Keratinocyte (primary cell): ENCODE measurements around the gene ACTR3C. TPM values are rescaled to one million over a fixed set of nuclear protein-coding genes. Genes with fewer than 3 reads are reported as not detected.

Experiments
- DNase-seq: peaks from one replicate; pipeline ENCODE4 v3.0.0-alpha.2; 2011; ENCODE audit warnings: low read depth, missing footprints, low spot score
- FAIRE-seq: peaks from 2 replicates; lab custom pipeline; 2011; peaks lifted over from hg19 to GRCh38; lab: Jason Lieb, UNC
- H2AFZ ChIP-seq: 2 replicates; pipeline ENCODE4 v1.6.0; 2012; ENCODE audit warnings: low read length, control low read depth, inconsistent platforms; ENCODE audit not compliant: control insufficient read depth
- H3K27ac ChIP-seq: 2 replicates; pipeline ENCODE4 v1.5.1; 2011; ENCODE audit warnings: low read length; ENCODE audit not compliant: control insufficient read depth, insufficient read depth
- H3K27me3 ChIP-seq: 3 replicates; pipeline ENCODE4 v1.6.0; 2011; ENCODE audit warnings: low read length; ENCODE audit not compliant: control insufficient read depth, insufficient read depth; ENCODE audit errors: extremely low read depth
- H3K36me3 ChIP-seq, 2 experiments: 2 replicates in 1 of 2; 3 replicates in 1 of 2; pipeline ENCODE4 v1.5.1; 2011; ENCODE audit warnings: low read length in 2 of 2, mild to moderate bottlenecking in 1 of 2; ENCODE audit not compliant: control insufficient read depth in 2 of 2, insufficient read depth in 2 of 2; ENCODE audit errors: extremely low read depth in 1 of 2
- H3K4me1 ChIP-seq: 3 replicates; pipeline ENCODE4 v1.5.1; 2011; ENCODE audit warnings: low read length; ENCODE audit not compliant: control insufficient read depth, insufficient read depth; ENCODE audit errors: extremely low read depth
- H3K4me2 ChIP-seq: 3 replicates; pipeline ENCODE4 v1.6.0; 2011; ENCODE audit warnings: low read depth, low read length; ENCODE audit not compliant: control insufficient read depth, insufficient read depth; ENCODE audit errors: extremely low read depth
- H3K4me3 ChIP-seq, 3 experiments: fragments of 200-600 bp in 1 of 3; sonication (generic) in 1 of 3; 2 replicates in 2 of 3; 3 replicates in 1 of 3; pipeline ENCODE4 v1.5.1; 2011 to 2016; ENCODE audit warnings: low read length in 3 of 3, mild to moderate bottlenecking in 3 of 3, control low read depth in 2 of 3, inconsistent platforms in 1 of 3, low read depth in 1 of 3, mixed read lengths in 1 of 3, mixed run types in 1 of 3, moderate library complexity in 1 of 3; ENCODE audit not compliant: control insufficient read depth in 2 of 3, insufficient read depth in 2 of 3; ENCODE audit errors: extremely low read depth in 1 of 3
- H3K79me2 ChIP-seq: 2 replicates; pipeline ENCODE4 v1.6.0; 2012; ENCODE audit warnings: low read length; ENCODE audit not compliant: control insufficient read depth, insufficient read depth
- H3K9ac ChIP-seq: 3 replicates; pipeline ENCODE4 v1.6.0; 2011; ENCODE audit warnings: low read length; ENCODE audit not compliant: control insufficient read depth, insufficient read depth; ENCODE audit errors: extremely low read depth
- H3K9me1 ChIP-seq: 3 replicates; pipeline ENCODE4 v1.6.0; 2011; ENCODE audit warnings: low read length; ENCODE audit not compliant: control insufficient read depth, insufficient read depth; ENCODE audit errors: extremely low read depth
- H3K9me3 ChIP-seq: 2 replicates; pipeline ENCODE4 v1.5.1; 2012; ENCODE audit warnings: low read depth, low read length; ENCODE audit not compliant: control insufficient read depth
- H4K20me1 ChIP-seq: 3 replicates; pipeline ENCODE4 v1.6.0; 2011; ENCODE audit warnings: low read length; ENCODE audit not compliant: control insufficient read depth, insufficient read depth; ENCODE audit errors: extremely low read depth
- EZH2 ChIP-seq: IDR thresholded peaks from one replicate; pipeline ENCODE4 v1.6.1; 2012; ENCODE audit warnings: inconsistent platforms, mild to moderate bottlenecking, low read length, moderate library complexity
- dilution Hi-C: fragments of 300-500 bp; cut with MboI; formaldehyde crosslinking; loops from one replicate; pipeline ENCODE4 v1.7.0; 2020; ENCODE audit warnings: low sequenced_read_pairs; ENCODE audit not compliant: extremely low pct_ligation_motif_present
- polyA plus RNA-seq, 5 experiments: library from polyadenylated mRNA; depleted of rRNA in 3 of 5; stranded (reverse) in 3 of 5; stranded (forward) in 1 of 5; unstranded in 1 of 5; fragments of >200 nt; gene quantifications; 1 replicate in 1 of 5; 2 replicates in 3 of 5; 3 replicates in 1 of 5; pipeline versions ENCODE4 v1.2.1 to v1.2.3, GENCODE V29; 2011 to 2012; ENCODE audit warnings: missing spikeins in 2 of 5, low read depth in 1 of 5, low replicate concordance in 1 of 5
- TF ChIP-seq, protein P1 (sequence below), 3 experiments: IDR thresholded peaks in 1 of 3; conservative IDR thresholded peaks in 1 of 3; optimal IDR thresholded peaks in 1 of 3; 2 replicates in 2 of 3; 3 replicates in 1 of 3; pipeline versions ENCODE3 to v1.5.1; 2011; ENCODE audit warnings: low read length in 3 of 3, mild to moderate bottlenecking in 3 of 3, moderate library complexity in 2 of 3, control low read depth in 1 of 3, inconsistent platforms in 1 of 3; ENCODE audit not compliant: insufficient read depth in 2 of 3; ENCODE audit errors: extremely low read depth in 1 of 3

The ACTR3C gene
- polyA plus RNA-seq, 1 donor (not counting 4 experiments of a cell fraction or from before 2014, with no cell fraction given): 1.3 TPM

DNA sequence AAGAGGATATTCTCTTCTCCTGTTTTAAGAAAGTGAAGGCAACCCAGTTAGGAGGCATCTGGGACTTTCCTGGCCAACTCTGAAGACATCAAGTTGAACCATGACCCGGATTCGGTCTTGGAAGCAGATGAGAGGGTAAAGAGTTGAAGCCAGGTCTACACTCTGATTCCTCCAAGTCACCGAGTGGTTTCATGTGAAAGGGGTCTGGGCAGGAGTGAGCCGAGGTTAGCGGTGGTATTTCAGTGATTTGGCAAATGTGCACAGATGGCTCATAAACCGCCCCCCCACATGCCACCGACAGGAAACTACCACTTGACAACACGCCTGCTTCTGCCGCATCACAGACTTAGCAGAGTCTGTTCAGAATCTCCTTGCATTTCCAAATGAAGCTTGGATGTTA, 33.9 kb upstream of the ACTR3C start:
- H3K4me2 ChIP-seq: no peak overlapping the region
- DNase-seq: no peak
- dilution Hi-C loops: no loop called here
- no peaks in the 10 kb centered on the region for H3K9me3 ChIP-seq
- H3K9ac ChIP-seq: no peak overlapping the region
- FAIRE-seq: no peak
- H3K27ac ChIP-seq: no peak overlapping the region
- no peak overlapping the region for H3K4me3 ChIP-seq
- H3K27me3 ChIP-seq: no peaks in the 10 kb centered on the region
- TF ChIP-seq, protein P1, sequence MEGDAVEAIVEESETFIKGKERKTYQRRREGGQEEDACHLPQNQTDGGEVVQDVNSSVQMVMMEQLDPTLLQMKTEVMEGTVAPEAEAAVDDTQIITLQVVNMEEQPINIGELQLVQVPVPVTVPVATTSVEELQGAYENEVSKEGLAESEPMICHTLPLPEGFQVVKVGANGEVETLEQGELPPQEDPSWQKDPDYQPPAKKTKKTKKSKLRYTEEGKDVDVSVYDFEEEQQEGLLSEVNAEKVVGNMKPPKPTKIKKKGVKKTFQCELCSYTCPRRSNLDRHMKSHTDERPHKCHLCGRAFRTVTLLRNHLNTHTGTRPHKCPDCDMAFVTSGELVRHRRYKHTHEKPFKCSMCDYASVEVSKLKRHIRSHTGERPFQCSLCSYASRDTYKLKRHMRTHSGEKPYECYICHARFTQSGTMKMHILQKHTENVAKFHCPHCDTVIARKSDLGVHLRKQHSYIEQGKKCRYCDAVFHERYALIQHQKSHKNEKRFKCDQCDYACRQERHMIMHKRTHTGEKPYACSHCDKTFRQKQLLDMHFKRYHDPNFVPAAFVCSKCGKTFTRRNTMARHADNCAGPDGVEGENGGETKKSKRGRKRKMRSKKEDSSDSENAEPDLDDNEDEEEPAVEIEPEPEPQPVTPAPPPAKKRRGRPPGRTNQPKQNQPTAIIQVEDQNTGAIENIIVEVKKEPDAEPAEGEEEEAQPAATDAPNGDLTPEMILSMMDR (optimal IDR thresholded peaks at IDR 0.05 in 1 of 3, IDR thresholded peaks at IDR 0.05 in 1 of 3, conservative IDR thresholded peaks at IDR 0.05 in 1 of 3; ENCODE audit: extremely low read depth in 1 of 3, insufficient read depth in 2 of 3, low read length in 3 of 3): no peak
- no peak for TF ChIP-seq EZH2
- no peaks in the 10 kb centered on the region for H3K36me3 ChIP-seq
- H3K79me2 ChIP-seq: no peaks in the 10 kb centered on the region
- H3K9me1 ChIP-seq: no peaks in the 10 kb centered on the region
- no peak overlapping the region for H2AFZ ChIP-seq
- no peaks in the 10 kb centered on the region for H4K20me1 ChIP-seq
- H3K4me1 ChIP-seq: no peaks in the 10 kb centered on the region

DNA sequence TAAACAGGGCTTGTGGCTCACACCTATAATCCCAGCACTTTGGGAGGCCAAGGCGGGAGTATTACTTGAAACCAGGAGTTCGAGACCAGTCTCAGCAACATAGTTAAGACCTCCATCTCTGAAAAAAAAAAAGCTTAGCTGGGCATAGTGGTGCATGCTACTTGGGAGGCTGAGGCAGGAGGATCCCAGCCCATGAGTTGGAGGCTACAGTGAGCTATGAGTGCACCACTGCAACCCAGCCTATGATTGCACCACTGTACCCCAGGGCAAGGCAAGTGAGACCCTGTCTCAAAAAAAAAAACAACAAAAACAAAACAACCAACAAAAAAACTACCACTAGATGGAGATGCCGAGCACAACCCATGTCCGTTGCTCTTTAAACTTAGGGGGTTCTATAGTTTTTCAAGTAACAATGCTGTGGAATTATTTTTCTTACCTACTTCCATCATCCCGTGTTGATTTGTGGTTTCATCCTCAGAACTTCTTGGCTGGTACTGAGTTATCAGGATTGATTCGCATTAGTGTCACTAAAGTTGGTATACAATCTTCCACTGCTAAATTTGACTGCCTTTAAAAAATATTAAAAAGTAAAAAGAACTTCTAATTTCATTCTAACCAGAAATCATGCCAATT, 33.0 kb upstream of the ACTR3C start:
- no peak for FAIRE-seq
- Histone ChIP-seq H3K27me3 (no peaks in the 10 kb centered on the region), H3K79me2 (no peaks in the 10 kb centered on the region), H3K27ac (no peak overlapping the region), H4K20me1 (no peaks in the 10 kb centered on the region), H3K9me3 (no peaks in the 10 kb centered on the region), H3K4me2 (no peak overlapping the region), H3K9ac (no peak overlapping the region), H3K4me1 (no peaks in the 10 kb centered on the region), H3K9me1 (no peaks in the 10 kb centered on the region), H3K36me3 (no peaks in the 10 kb centered on the region), H2AFZ (no peak overlapping the region), H3K4me3 (no peak overlapping the region)
- dilution Hi-C loops: no loop called here
- TF ChIP-seq, protein P1 (optimal IDR thresholded peaks at IDR 0.05 in 1 of 3, IDR thresholded peaks at IDR 0.05 in 1 of 3, conservative IDR thresholded peaks at IDR 0.05 in 1 of 3; ENCODE audit: extremely low read depth in 1 of 3, insufficient read depth in 2 of 3, low read length in 3 of 3): peak; percentile 16 to 70 (median 53)
- no peak for TF ChIP-seq EZH2
- no peak for DNase-seq
